HG03039 (cell line): ENCODE data around the gene CNNM1.
A peak's percentile ranks its signal among the peaks of the same experiment; 100 is the strongest.

Source experiments
- ATAC-seq: cut with Tn5 transposase; IDR thresholded peaks from one replicate; pipeline ENCODE4 v1.9.1; 2021; ENCODE audit warnings: mild to moderate bottlenecking, moderate library complexity; ENCODE audit not compliant: unreplicated experiment

CNNM1 gene

GRCh38 chr10:99370993-99371392 lies 41.8 kb downstream of the CNNM1 start:
- ATAC-seq, result peak; percentile 89

GRCh38 chr10:99372546-99373271 lies 43.6 kb downstream of the CNNM1 start:
- no peak for ATAC-seq

GRCh38 chr10:99374526-99374925 lies 45.4 kb downstream of the CNNM1 start:
- no peak for ATAC-seq

- no peak for ATAC-seq
Observed at GRCh38 chr10:99374972-99375371, 45.8 kb downstream of the CNNM1 start.

GRCh38 chr10:99375426-99375825 lies 46.3 kb downstream of the CNNM1 start:
- ATAC-seq, result no peak

GRCh38 chr10:99382176-99382575 lies 53.0 kb downstream of the CNNM1 start:
- no peak for ATAC-seq

- no peak for ATAC-seq
Observed at GRCh38 chr10:99387071-99387470, 57.9 kb downstream of the CNNM1 start.

GRCh38 chr10:99387541-99387940 lies 58.4 kb downstream of the CNNM1 start:
- no peak for ATAC-seq

- no peak for ATAC-seq
Observed at GRCh38 chr10:99389729-99390480, 60.7 kb downstream of the CNNM1 start.

GRCh38 chr10:99391346-99391745 lies 62.2 kb downstream of the CNNM1 start:
- ATAC-seq, result no peak

- ATAC-seq, result no peak
Observed at GRCh38 chr10:99393036-99393435, 63.9 kb downstream of the CNNM1 start.

- ATAC-seq, result no peak
Observed at GRCh38 chr10:99393683-99394082, 64.5 kb downstream of the CNNM1 start.

GRCh38 chr10:99394256-99394655 lies 65.1 kb downstream of the CNNM1 start:
- ATAC-seq, result no peak

GRCh38 chr10:99394761-99395386 lies 65.7 kb downstream of the CNNM1 start:
- no peak for ATAC-seq

GRCh38 chr10:99395750-99396445 lies 66.7 kb downstream of the CNNM1 start:
- ATAC-seq, result no peak

- ATAC-seq, result no peak
Observed at GRCh38 chr10:99396471-99396870, 67.3 kb downstream of the CNNM1 start.

GRCh38 chr10:99399664-99400063 lies 70.5 kb downstream of the CNNM1 start:
- ATAC-seq, result no peak

GRCh38 chr10:99403674-99404073 lies 74.5 kb downstream of the CNNM1 start:
- no peak for ATAC-seq

- no peak for ATAC-seq
Observed at GRCh38 chr10:99406149-99406548, 77.0 kb downstream of the CNNM1 start.

- no peak for ATAC-seq
Observed at GRCh38 chr10:99410146-99410545, 81.0 kb downstream of the CNNM1 start.

- ATAC-seq, result no peak
Observed at GRCh38 chr10:99410876-99411275, 81.7 kb downstream of the CNNM1 start.
